NT2/D1 (cell line): ENCODE data around the gene DEF6.

Experiments used
- SUZ12 ChIP-seq: IDR thresholded peaks from 2 replicates; pipeline ENCODE4 v1.6.1; 2011; ENCODE audit not compliant: insufficient read length, insufficient read depth; ENCODE audit errors: extremely low read depth
- YY1 ChIP-seq: IDR thresholded peaks from 2 replicates; pipeline ENCODE4 v1.6.1; 2011; ENCODE audit not compliant: insufficient read length, insufficient read depth

- TF ChIP-seq YY1 (no peak), SUZ12 (no peak)
Measured at GRCh38 chr6:35343835-35344550, 46.4 kb downstream of the DEF6 start.
